ENCODE measurements around the gene NR2C2.

Gene NR2C2

GRCh38 chr3:15032650-15033049 lies 85.3 kb downstream of the NR2C2 start:
- FAIRE-seq = no peak

- no peak for FAIRE-seq
Measured at GRCh38 chr3:15033103-15033502, 85.7 kb downstream of the NR2C2 start.

DNA sequence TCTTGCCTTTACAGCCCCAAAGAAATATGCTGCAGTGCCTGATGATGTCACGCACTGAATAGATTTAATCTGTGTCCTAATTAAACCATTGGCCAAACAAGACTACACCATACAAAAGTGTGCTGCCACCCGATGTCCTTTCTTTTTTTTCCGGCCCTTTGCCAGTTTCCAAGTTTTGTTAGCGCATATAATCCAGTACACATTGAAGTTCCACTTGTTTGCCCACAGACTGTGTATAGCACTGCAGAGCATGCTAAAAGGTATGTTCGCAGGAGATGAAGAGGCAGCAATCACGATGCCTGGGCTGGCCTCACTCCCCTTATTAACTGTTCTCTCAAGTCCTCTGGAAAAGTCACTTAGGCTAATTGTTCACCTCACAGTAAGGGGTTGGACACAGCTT lies 90.9 kb downstream of the NR2C2 start:
- FAIRE-seq = no peak

DNA sequence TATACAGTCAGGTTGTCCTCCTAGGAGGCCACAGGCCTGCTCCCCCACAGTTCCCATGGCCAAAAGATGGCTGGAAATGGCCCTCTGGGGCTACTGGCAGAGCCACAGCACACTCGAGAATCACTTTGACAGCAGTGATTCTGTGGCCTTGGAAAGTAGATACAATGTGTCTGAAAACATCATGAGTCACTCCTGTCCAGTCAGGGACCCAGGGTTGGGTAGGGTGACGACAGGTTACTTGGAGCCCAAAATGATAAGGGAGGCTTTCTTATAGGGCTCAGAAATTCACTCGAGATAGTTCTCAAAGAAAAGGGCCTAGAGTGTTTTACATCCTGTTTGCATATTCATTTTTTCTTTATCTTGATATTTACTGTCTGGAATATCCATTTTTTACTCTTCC lies 93.5 kb downstream of the NR2C2 start:
- no peak for FAIRE-seq

DNA sequence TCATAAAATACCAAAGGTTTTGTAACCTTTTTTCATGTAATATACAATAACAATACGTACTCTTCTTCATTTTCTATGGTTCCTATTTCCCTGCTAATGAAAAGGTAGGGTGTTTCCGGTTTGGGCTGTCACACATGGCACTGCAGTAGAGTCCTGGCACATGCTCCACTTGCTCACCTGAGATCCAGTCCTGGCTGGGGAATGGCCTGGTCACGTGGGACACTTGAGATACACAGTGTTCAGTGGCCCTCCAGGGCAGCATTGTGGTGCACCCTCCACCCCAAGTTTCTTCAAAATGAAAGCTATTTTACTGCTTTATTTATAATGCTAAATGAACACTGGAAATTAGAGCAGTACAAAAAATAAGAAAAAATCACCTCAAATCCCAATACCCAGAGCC lies 94.6 kb downstream of the NR2C2 start:
- no peak for FAIRE-seq

- no peak for FAIRE-seq
Measured at GRCh38 chr3:15042936-15043335, 95.6 kb downstream of the NR2C2 start.

DNA sequence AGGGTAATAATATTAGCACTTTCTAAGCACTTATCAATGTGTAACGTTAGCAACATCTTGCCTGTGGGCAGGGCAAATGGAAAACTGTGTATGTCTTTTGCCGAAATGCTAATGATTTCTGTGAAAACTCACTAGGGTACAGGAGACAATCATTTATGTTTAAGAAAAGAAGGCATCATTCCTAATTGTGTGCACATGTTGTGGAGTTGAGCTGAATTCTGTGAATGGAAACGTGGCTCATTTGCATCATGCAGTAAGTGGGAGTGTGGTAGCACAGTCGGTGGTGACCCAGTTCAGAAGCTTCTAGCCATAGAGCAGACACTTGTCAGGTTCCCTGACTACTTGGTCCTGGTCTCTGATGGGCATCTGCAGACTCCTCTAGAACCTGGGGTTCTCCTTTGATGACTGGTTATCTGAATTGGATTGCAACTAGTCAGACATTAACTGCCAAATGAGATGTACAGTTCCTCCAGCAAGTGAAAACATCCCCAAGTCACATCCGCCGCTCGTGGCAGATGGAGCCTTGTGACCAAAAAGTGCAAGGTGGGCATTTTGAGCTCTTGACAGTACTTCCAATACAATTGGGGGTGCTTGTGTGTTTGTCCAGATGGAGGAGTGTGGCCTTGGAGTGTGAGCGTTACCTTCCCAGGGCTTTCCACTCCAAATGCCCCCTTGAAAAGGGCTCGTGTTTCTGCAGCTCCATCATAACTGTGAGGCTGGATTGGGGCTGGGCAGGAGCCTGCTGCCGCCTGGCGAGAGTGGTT lies 96.2 kb downstream of the NR2C2 start:
- no peak for FAIRE-seq

- FAIRE-seq = no peak
Measured at GRCh38 chr3:15044326-15044725, 96.9 kb downstream of the NR2C2 start.

- no peak for FAIRE-seq
Measured at GRCh38 chr3:15045667-15046066, 98.3 kb downstream of the NR2C2 start.

DNA sequence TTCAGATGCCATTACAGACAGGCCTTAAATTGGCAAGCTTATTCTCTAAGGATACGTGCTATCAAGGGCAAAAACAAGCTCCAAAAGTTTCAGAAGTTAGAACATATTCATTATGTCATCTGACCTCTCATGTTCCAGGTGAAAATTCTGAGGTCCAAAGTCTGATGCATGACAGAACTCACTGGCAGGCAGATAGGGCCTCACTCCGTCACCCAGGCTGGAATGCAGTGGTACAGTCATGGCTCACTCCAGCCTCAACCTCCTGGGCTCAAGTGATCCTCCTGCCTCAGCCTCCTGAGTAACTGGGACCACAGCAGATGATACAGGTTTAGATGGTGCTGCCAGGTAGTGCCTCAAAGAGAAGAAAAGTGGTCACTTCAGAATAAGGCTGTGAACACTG lies 102.2 kb downstream of the NR2C2 start:
- FAIRE-seq = no peak

DNA sequence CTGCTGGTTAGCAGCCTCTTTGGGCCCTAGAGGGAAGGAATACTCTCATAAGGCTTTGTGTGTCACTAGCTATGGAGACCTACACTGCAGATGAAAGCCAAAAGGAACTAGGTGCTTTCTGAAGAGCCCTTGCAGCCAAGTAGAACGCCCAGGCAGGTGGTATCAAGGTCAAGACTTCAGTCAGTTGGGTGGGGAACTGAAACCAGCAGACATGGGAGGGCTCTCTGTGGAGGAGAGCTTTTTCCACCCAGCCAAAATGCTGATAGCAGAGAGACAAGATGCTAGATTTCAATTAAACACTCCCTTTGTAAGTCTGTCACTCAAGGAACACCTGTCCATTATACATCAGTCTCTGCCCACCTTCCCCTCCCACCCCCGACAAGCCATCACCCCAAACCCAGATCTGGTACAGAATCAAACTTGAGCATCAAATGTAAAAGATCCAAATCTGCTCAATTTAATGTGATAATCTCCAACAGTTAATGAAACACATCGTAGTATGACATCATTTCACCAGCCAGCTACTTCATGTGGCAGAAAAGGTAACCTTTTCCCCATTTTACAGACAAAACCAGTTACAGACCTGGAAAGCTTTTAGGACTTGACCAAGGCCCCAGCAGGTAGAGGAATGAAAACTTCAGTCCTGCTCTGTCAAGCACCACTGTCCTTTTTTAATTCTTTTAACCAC lies 103.2 kb downstream of the NR2C2 start:
- FAIRE-seq = no peak

DNA sequence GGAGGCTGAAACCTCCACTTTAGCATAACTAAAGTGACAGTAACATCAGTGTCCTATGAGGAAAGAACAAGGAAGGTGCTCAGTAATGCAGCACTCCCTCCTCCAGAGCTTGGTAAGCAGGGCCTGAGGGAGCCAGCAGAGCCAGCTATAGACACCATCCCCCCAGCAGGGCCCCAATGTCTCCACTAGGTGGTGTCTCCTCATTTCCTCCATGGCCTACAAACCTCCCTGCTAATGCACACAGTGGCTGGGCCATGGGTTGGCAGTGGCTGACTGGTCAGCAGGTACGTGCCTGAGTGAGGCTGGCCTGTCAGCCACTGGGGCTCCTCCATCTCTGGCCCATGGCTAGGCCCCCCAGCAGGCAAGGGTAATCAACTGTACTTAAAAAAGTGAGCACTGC lies 104.1 kb downstream of the NR2C2 start:
- FAIRE-seq = no peak

- no peak for FAIRE-seq
Measured at GRCh38 chr3:15052335-15053242, 105.2 kb downstream of the NR2C2 start.

- no peak for FAIRE-seq
Measured at GRCh38 chr3:15053541-15053940, 106.2 kb downstream of the NR2C2 start.

- FAIRE-seq = no peak
Measured at GRCh38 chr3:15055019-15055557, 107.7 kb downstream of the NR2C2 start.

GRCh38 chr3:15056676-15057404 lies 109.5 kb downstream of the NR2C2 start:
- no peak for FAIRE-seq

GRCh38 chr3:15060029-15060428 lies 112.6 kb downstream of the NR2C2 start:
- no peak for FAIRE-seq

GRCh38 chr3:15063238-15063637 lies 115.9 kb downstream of the NR2C2 start:
- FAIRE-seq = no peak

- no peak for FAIRE-seq
Measured at GRCh38 chr3:15063656-15064286, 116.4 kb downstream of the NR2C2 start.

DNA sequence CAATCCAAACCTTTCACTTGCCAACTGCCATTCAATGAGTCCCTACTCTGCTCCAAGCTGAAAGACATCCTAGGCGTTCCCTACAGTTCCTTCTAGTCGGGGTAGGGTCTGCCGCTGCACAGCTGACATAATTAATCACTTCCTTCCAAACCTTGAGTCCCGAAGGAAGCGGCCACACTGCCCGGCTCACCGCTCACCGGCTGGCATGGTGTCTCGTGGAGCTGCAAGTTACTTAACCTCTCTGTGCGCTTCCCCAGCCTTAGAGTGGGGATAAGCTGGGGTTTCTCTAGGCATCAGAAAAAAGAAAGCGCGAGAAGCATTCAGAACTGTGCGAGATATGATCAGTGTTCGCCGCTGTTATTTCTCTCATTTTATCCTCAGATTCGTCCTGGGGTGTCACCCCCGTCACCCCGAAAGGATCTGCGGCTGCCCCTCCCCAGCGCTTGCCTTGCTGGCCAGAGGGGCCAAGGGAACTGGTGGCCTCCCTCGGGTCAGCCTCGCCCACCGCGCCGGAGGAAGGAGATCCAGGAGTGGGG lies 117.0 kb downstream of the NR2C2 start:
- FAIRE-seq = no peak

DNA sequence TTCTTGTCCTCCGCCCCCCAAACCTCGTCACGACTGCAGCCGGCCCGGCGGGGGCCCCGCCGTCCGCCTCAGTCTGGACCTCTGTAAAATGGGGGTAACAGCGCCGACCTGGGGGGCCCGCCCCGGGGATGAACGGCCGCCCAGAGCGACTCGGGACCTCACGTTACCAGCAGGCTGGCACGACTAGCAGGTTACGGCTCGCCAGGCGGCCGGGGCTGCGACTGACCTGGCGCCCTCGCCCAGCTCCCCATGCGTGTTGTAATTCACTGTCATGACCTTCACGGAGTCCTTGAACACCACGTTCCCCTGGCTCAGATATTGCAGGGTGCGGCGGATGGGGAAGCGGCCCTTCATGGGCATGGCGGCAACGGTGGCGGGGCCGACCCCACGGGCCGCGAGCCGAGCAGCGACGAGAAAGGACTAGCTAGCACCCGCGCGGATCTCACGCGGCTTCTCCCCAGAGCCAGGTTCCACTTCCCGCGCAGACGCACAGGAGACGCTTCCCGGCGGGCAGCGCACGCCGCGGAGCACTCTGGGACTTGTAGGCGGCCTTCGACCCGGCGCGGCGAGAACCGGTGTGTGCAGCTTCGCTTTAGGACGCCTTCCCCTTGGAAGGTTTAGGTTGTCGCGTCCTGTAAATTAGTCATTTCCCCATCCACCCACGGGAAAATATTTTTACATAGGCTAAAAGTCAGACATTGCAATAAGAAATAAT lies 117.6 kb downstream of the NR2C2 start, which contains the start of gene MRPS25:
Gene MRPS25, minus strand, starts transcription at position 481 of the 715 bp plus-strand sequence. Its CDS starts 121 bp downstream, at position 360.
- no peak for FAIRE-seq
